HCT116 (cell line): ENCODE results near the gene CDC14A. TPM values are rescaled to one million over a fixed set of nuclear protein-coding genes. Genes with fewer than 3 reads are reported as not detected.

Experiments used
- ATAC-seq: fragments of 200-7000 bp; cut with Tn5 transposase; 2 replicates; pipeline ENCODE4 v1.9.1; 2020; ENCODE audit warnings: mild to moderate bottlenecking, moderate library complexity
- BruUV-seq: library from RNA; stranded (reverse); fragments of 400-500 nt; replicated peaks from 2 replicates; lab custom pipeline; 2021; lab: Mats Ljungman, UMichigan
- CTCF ChIA-PET: fragments of 300-600 bp; sonication (Branson Sonifier 250); formaldehyde crosslinking; loops from one replicate; lab custom pipeline; 2021; ENCODE audit warnings: antibody characterized with exemption; lab: Charles Lee
- POLR2A ChIA-PET: fragments of 300-600, 350-600 bp; sonication (Branson Sonifier 250); formaldehyde crosslinking; loops from one replicate; lab custom pipeline; 2021; ENCODE audit warnings: antibody characterized with exemption; lab: Charles Lee
- RAD21 ChIA-PET, 2 experiments: fragments of 300-600 bp; sonication (Branson Sonifier 250); formaldehyde crosslinking; loops; one replicate each; lab custom pipeline; 2023; ENCODE audit warnings: low total read pairs in 2 of 2; ENCODE audit not compliant: uncharacterized antibody in 2 of 2, unreplicated experiment in 2 of 2, low non-redundant PET in 1 of 2; lab: Charles Lee
- DNase-seq: peaks from one replicate; pipeline ENCODE4 v3.0.0-alpha.2; 2010; ENCODE audit warnings: low read depth, low spot score
- H2AFZ ChIP-seq: fragments of 200-600 bp; shearing (Covaris generic), sonication (generic); 2 replicates; pipeline ENCODE4 v1.6.1; 2017; ENCODE audit warnings: low read depth, mixed run types, mixed read lengths, antibody characterized with exemption, low read length; ENCODE audit not compliant: poor library complexity, severe bottlenecking
- H3K27ac ChIP-seq: 2 replicates; pipeline ENCODE4 v1.5.1; 2012; ENCODE audit warnings: low read depth, low read length
- H3K27me3 ChIP-seq: fragments of 200-600 bp; sonication (generic); 2 replicates; pipeline ENCODE4 v1.6.1; 2016; ENCODE audit warnings: mixed run types, low read length, mixed read lengths; ENCODE audit not compliant: insufficient read depth
- H3K36me3 ChIP-seq, 2 experiments: fragments of 200-500 bp in 1 of 2; fragments of 200-600 bp in 1 of 2; sonication (Bioruptor generic) in 1 of 2; sonication (generic) in 1 of 2; 2 replicates each; pipeline versions ENCODE4 v1.5.1 to v1.6.1; 2014 to 2016; ENCODE audit warnings: low read length in 2 of 2, inconsistent platforms in 1 of 2, mixed read lengths in 1 of 2, mixed run types in 1 of 2; ENCODE audit not compliant: insufficient read depth in 2 of 2, control insufficient read depth in 1 of 2
- H3K4me1 ChIP-seq, 2 experiments: fragments of 200-600 bp in 1 of 2; sonication (generic) in 1 of 2; 2 replicates each; pipeline versions ENCODE4 v1.5.1 to v1.6.1; 2012 to 2017; ENCODE audit warnings: low read length in 2 of 2, inconsistent platforms in 1 of 2, mild to moderate bottlenecking in 1 of 2, mixed read lengths in 1 of 2, mixed run types in 1 of 2, moderate library complexity in 1 of 2; ENCODE audit not compliant: insufficient read depth in 2 of 2, control insufficient read depth in 1 of 2
- H3K4me2 ChIP-seq: fragments of 200-600 bp; sonication (generic); 2 replicates; pipeline ENCODE4 v1.6.1; 2017; ENCODE audit warnings: mixed run types, low read length, mixed read lengths
- H3K4me3 ChIP-seq, 2 experiments: fragments of 200-600 bp in 1 of 2; sonication (generic) in 1 of 2; replicated peaks in 1 of 2; 2 replicates each; pipeline ENCODE4 v1.5.1; 2011 to 2016; ENCODE audit warnings: low read length in 2 of 2, control low read depth in 1 of 2, low read depth in 1 of 2, mild to moderate bottlenecking in 1 of 2, mixed read lengths in 1 of 2, mixed run types in 1 of 2
- H3K79me2 ChIP-seq: fragments of 200-600 bp; sonication (generic); 2 replicates; pipeline ENCODE4 v1.6.1; 2017; ENCODE audit warnings: mild to moderate bottlenecking, mixed run types, low read length, moderate library complexity, mixed read lengths; ENCODE audit not compliant: insufficient read depth
- H3K9ac ChIP-seq: fragments of 200-600 bp; sonication (generic); 2 replicates; pipeline ENCODE4 v1.6.1; 2016; ENCODE audit warnings: low read length, mixed read lengths
- H3K9me2 ChIP-seq: fragments of 200-600 bp; sonication (generic), shearing (Covaris generic); 2 replicates; pipeline ENCODE4 v1.6.1; 2017; ENCODE audit warnings: mixed run types, mild to moderate bottlenecking, moderate library complexity; ENCODE audit not compliant: insufficient read depth
- H3K9me3 ChIP-seq, 2 experiments: fragments of 200-500 bp in 1 of 2; fragments of 200-600 bp in 1 of 2; sonication (Bioruptor generic) in 1 of 2; sonication (generic) in 1 of 2; 2 replicates each; pipeline ENCODE4 v1.6.1; 2014 to 2017; ENCODE audit warnings: low read length in 2 of 2, mixed read lengths in 2 of 2, inconsistent platforms in 1 of 2, low read depth in 1 of 2, mild to moderate bottlenecking in 1 of 2, mixed run types in 1 of 2, moderate library complexity in 1 of 2; ENCODE audit not compliant: control insufficient read depth in 1 of 2, insufficient read depth in 1 of 2
- H4K20me1 ChIP-seq: fragments of 200-600 bp; sonication (generic), shearing (Covaris generic); 2 replicates; pipeline ENCODE4 v1.6.1; 2017; ENCODE audit warnings: mixed run types, mild to moderate bottlenecking, moderate library complexity; ENCODE audit not compliant: insufficient read depth
- CBX3 ChIP-seq: IDR thresholded peaks from 2 replicates; pipeline ENCODE4 v1.6.1; 2012; ENCODE audit warnings: low read depth
- CEBPB ChIP-seq: IDR thresholded peaks from 2 replicates; pipeline ENCODE4 v1.6.1; 2012; ENCODE audit warnings: low read depth
- CTCF ChIP-seq, 3 experiments: fragments of 200-600 bp in 1 of 3; sonication (generic) in 1 of 3; IDR thresholded peaks in 2 of 3; conservative IDR thresholded peaks in 1 of 3; 2 replicates each; pipeline ENCODE4 v1.5.1; 2012 to 2017; ENCODE audit warnings: low read depth in 2 of 3, low read length in 2 of 3, antibody characterized with exemption in 1 of 3, borderline replicate concordance in 1 of 3, control low read depth in 1 of 3, mild to moderate bottlenecking in 1 of 3, mixed read lengths in 1 of 3, mixed run types in 1 of 3, moderate library complexity in 1 of 3; ENCODE audit not compliant: insufficient read depth in 1 of 3
- ELF1 ChIP-seq: IDR thresholded peaks from 2 replicates; pipeline ENCODE4 v1.6.1; 2012; ENCODE audit warnings: low read depth, borderline replicate concordance
- MAX ChIP-seq: IDR thresholded peaks from 2 replicates; pipeline ENCODE4 v1.6.1; 2012
- POLR2A ChIP-seq: IDR thresholded peaks from 2 replicates; pipeline ENCODE4 v1.7.0; 2011; ENCODE audit warnings: borderline replicate concordance; ENCODE audit not compliant: insufficient read depth, insufficient read length; ENCODE audit errors: extremely low read depth
- POLR2AphosphoS5 ChIP-seq: IDR thresholded peaks from 2 replicates; pipeline ENCODE4 v1.6.1; 2011; ENCODE audit warnings: mild to moderate bottlenecking, low read depth, low read length, moderate library complexity
- REST ChIP-seq: IDR thresholded peaks from 2 replicates; pipeline ENCODE4 v1.6.1; 2012; ENCODE audit warnings: low read depth
- SRF ChIP-seq: IDR thresholded peaks from 2 replicates; pipeline ENCODE4 v1.6.1; 2012; ENCODE audit warnings: low read depth
- YY1 ChIP-seq: IDR thresholded peaks from 2 replicates; pipeline ENCODE4 v1.6.1; 2011; ENCODE audit warnings: low read length, low read depth, moderate library complexity, mild to moderate bottlenecking; ENCODE audit not compliant: insufficient replicate concordance; ENCODE audit errors: extremely low read depth
- ZFX ChIP-seq: fragments of 450-650 bp; IDR thresholded peaks from 2 replicates; pipeline ENCODE4 v1.6.1; 2017
- ZNF274 ChIP-seq: fragments of 200-500 bp; sonication (Bioruptor generic); IDR thresholded peaks from 2 replicates; pipeline ENCODE4 v1.6.1; 2014; ENCODE audit warnings: mild to moderate bottlenecking, low read depth, low read length, inconsistent platforms
- intact Hi-C: fragments of 100-400 bp; cut with micrococcal nuclease; formaldehyde crosslinking; loops from 2 replicates; pipeline ENCODE4 v1.10.0; 2022
- total RNA-seq: library from RNA; stranded (reverse); gene quantifications from one replicate; pipeline ENCODE4 v1.2.1, GENCODE V29; 2021; ENCODE audit not compliant: unreplicated experiment

CDC14A gene
- total RNA-seq, 1 experiment from 2014 or later = 5.1 TPM

GRCh38 chr1:100511773-100512172 lies 159.5 kb downstream of the CDC14A start:
- ChIA-PET RAD21 (no interaction called here), CTCF (no interaction called here), POLR2A (no interaction called here)
- DNase-seq = no peak
- Histone ChIP-seq H3K36me3 (no peaks in the 10 kb centered on the region), H2AFZ (no peak overlapping the region), H3K4me2 (no peak overlapping the region), H3K4me3 (no peak overlapping the region), H4K20me1 (no peaks in the 10 kb centered on the region), H3K27me3 (no peaks in the 10 kb centered on the region), H3K9me3 (no peaks in the 10 kb centered on the region), H3K27ac (no peak overlapping the region), H3K79me2 (no peaks in the 10 kb centered on the region), H3K9ac (no peak overlapping the region), H3K4me1 (no peaks in the 10 kb centered on the region), H3K9me2 (no peaks in the 10 kb centered on the region)
- intact Hi-C loops = no loop called here
- no TSS peak for BruUV-seq
- TF ChIP-seq ZFX (no peak), ZNF274 (no peak), CTCF (IDR thresholded peaks at IDR 0.05 in 2 of 3, conservative IDR thresholded peaks at IDR 0.05 in 1 of 3; ENCODE audit: borderline replicate concordance in 1 of 3, insufficient read depth in 1 of 3, low read depth in 2 of 3, low read length in 2 of 3) (no peak), ELF1 (no peak), SRF (no peak), MAX (no peak), CEBPB (no peak)
- no peak for ATAC-seq

- no TSS peak for BruUV-seq
- ChIA-PET RAD21 (no interaction called here), CTCF (no interaction called here)
- no peak overlapping the region for H2AFZ ChIP-seq
- no peaks in the 10 kb centered on the region for H3K36me3 ChIP-seq
- H3K9me3 ChIP-seq = no peaks in the 10 kb centered on the region
- no peaks in the 10 kb centered on the region for H3K4me1 ChIP-seq
- DNase-seq (no peak), ATAC-seq (no peak)
- no peak overlapping the region for H3K9ac ChIP-seq
- no peaks in the 10 kb centered on the region for H3K79me2 ChIP-seq
- H3K4me2 ChIP-seq = no peak overlapping the region
- H4K20me1 ChIP-seq = no peaks in the 10 kb centered on the region
- no peak overlapping the region for H3K4me3 ChIP-seq
- H3K27ac ChIP-seq = no peak overlapping the region
- intact Hi-C loops = no loop called here
- no peaks in the 10 kb centered on the region for H3K9me2 ChIP-seq
- TF ChIP-seq POLR2A = no peak
- TF ChIP-seq YY1 = no peak
- no peak for TF ChIP-seq REST
- no peak for TF ChIP-seq CBX3
- TF ChIP-seq POLR2AphosphoS5 = no peak
- TF ChIP-seq, all 23 proteins: peak for 0
- POLR2A ChIA-PET = no interaction called here
- no peaks in the 10 kb centered on the region for H3K27me3 ChIP-seq
Observed at GRCh38 chr1:100512803-100513352, 160.6 kb downstream of the CDC14A start.
